ENCODE results near the gene NINJ1.

DNA sequence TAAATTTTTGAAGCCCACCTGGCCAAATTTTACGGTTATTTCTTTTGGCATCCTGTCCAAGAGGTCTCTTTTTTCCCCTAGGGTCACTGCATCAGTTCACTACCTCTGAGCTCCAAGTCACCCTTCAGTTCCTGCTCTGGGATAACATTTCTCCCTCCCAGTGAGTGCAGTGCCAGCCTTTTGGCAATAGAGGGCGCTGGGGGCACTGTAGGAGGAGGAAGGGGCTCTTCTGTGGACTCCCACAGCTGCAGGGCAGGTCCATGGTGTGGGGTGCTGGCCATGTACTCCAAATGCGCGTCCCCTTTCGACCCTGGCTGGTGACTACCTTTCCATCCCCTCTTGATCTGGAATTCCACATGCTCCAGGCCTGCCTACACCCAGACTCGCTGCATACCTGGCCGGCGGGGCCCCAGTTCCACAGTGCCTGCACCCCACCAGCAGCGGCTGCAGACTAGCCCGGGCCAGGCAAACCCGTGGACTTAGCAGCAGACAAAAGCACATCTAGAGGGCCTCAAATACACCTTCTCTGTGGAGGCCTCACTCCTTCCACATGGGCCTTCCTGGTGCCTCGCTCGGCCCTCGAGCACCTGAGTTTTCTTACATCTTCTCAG lies 20.3 kb upstream of the NINJ1 start:
- no peak for TF ChIP-seq EZH2 (IDR thresholded peaks at IDR 0.05; ENCODE audit: borderline replicate concordance, low read length)
- TF ChIP-seq, protein P1, sequence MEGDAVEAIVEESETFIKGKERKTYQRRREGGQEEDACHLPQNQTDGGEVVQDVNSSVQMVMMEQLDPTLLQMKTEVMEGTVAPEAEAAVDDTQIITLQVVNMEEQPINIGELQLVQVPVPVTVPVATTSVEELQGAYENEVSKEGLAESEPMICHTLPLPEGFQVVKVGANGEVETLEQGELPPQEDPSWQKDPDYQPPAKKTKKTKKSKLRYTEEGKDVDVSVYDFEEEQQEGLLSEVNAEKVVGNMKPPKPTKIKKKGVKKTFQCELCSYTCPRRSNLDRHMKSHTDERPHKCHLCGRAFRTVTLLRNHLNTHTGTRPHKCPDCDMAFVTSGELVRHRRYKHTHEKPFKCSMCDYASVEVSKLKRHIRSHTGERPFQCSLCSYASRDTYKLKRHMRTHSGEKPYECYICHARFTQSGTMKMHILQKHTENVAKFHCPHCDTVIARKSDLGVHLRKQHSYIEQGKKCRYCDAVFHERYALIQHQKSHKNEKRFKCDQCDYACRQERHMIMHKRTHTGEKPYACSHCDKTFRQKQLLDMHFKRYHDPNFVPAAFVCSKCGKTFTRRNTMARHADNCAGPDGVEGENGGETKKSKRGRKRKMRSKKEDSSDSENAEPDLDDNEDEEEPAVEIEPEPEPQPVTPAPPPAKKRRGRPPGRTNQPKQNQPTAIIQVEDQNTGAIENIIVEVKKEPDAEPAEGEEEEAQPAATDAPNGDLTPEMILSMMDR (IDR thresholded peaks at IDR 0.05; ENCODE audit: low read length) = peak; percentile 85

Data from OCI-LY1 (cell line).